Astrocyte (in vitro differentiated cells and primary cell): ENCODE measurements around the gene SHC4.

Experiments used
- CTCF ChIP-seq: IDR thresholded peaks from 2 replicates; pipeline ENCODE4 v1.5.1; 2011; ENCODE audit warnings: low read depth, mild to moderate bottlenecking, inconsistent platforms, low read length, moderate library complexity; ENCODE audit not compliant: insufficient read depth
- EZH2 ChIP-seq: IDR thresholded peaks from 2 replicates; pipeline ENCODE4 v1.6.1; 2012; ENCODE audit warnings: mild to moderate bottlenecking, low read length, inconsistent platforms; ENCODE audit not compliant: insufficient read depth

- no peak for TF ChIP-seq CTCF
- TF ChIP-seq EZH2, result no peak
Observed at GRCh38 chr15:48806151-48806550, 157.6 kb downstream of the SHC4 start.
